ENCODE results near the gene EEFSEC.

The EEFSEC gene

DNA sequence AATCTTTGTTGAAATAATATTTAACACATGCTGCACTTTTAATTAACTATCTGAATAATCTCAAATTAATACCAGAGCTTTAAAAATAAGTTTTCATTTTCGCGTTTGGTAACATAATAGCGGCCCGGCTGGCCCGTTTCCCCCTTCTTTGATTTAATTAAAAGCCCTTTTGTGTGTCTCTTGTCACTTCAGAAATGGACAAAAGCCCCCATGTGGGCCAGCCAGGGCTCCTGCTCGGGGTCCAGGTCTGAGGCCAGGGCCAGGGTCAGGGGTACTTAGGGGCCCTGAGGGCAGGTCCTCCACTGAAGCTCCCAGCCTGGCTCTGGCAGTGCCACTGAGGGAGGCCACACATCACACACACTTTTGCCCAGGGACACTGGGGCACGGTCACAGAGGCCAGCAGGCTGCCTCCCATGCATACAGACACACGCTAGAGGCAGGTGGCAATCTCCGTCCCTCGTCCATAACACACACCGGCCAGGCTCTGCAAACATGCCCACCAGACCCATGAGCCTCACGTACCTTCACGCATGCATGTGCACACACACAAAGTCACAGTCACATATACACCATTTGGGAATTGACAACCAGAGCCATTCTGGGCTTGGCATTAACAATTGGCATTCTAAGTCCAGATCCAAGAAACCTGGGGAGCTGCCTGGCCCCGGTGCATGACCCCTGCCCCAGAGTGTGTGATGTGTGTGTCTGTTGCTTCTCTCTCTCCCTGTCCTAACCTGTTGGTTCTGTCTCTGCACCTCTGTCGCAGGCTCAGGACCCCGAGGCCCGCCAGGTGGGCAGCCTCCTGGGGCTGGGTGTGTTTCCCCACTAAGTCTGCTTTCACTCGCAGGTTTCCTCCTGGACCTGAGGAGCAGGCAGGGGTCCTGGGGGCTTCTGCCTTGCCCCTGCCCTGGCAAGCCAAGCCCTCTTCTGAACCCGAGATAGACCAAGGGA lies 274.9 kb downstream of the EEFSEC start:
- TF ChIP-seq, protein P1, sequence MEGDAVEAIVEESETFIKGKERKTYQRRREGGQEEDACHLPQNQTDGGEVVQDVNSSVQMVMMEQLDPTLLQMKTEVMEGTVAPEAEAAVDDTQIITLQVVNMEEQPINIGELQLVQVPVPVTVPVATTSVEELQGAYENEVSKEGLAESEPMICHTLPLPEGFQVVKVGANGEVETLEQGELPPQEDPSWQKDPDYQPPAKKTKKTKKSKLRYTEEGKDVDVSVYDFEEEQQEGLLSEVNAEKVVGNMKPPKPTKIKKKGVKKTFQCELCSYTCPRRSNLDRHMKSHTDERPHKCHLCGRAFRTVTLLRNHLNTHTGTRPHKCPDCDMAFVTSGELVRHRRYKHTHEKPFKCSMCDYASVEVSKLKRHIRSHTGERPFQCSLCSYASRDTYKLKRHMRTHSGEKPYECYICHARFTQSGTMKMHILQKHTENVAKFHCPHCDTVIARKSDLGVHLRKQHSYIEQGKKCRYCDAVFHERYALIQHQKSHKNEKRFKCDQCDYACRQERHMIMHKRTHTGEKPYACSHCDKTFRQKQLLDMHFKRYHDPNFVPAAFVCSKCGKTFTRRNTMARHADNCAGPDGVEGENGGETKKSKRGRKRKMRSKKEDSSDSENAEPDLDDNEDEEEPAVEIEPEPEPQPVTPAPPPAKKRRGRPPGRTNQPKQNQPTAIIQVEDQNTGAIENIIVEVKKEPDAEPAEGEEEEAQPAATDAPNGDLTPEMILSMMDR (IDR thresholded peaks at IDR 0.05; ENCODE audit: extremely low read depth, missing control alignments), result no peak
- no peak for DNase-seq (ENCODE audit: low spot score)

DNA sequence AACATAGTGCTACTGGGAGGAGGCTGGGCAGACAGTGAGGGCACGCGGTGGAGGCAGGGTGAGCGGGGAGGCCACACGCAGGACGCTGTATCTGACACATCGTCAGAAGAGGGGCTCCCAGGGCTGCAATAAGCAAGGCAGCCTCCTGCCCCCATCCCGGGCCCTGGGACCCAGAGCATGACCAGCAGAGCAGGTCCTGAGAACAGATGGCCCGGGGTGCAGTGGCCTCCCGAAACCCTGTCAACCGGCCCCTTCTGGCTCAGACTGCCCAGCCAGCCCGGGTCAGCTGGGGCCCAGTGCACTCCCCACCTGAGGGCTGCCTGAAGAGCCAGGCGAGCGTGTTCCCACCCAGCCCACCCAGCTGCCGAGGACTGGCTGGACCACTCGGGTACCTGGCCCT lies 276.0 kb downstream of the EEFSEC start:
- DNase-seq (ENCODE audit: low spot score), result no peak
- TF ChIP-seq, protein P1 (IDR thresholded peaks at IDR 0.05; ENCODE audit: extremely low read depth, missing control alignments), result no peak

DNA sequence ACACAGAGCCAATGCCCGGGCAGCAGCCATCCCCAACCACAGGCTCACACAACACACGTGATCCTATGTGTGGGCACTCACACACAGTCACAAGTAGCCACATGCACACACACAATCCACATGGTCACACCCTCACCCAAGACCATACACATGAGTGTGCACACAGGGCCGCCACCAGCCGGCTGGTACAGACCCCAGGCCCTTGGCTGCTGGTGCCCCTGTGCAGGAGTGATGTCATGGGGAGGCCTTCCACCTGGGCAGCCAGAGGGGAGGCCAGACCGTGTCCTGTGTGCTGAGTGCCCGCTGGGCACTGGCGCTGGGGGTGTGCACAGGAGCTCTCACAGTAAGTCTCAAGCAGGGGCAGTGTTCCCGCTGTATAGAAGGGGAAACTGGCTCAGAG lies 276.5 kb downstream of the EEFSEC start:
- DNase-seq (ENCODE audit: low spot score), result no peak
- TF ChIP-seq, protein P1 (IDR thresholded peaks at IDR 0.05; ENCODE audit: extremely low read depth, missing control alignments), result no peak

DNA sequence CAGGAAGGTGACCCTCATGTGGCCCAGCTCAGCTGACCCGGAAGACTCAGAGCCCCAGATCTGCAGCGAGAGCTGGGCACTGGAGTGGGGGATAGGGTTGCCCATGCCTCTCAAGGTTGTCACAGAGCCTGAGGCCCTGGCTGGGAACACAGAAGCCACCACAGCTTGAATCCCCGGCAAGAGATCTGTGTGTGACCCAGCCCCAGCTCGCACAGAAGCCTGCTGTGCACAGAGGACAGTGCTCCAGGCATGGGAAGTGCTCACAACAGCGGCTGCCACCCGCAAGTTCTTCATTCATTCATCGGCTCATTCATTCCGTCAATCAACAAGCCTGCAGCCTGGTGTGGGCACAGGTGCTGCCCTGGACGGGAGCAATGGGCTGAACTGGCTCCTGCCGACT lies 277.0 kb downstream of the EEFSEC start:
- TF ChIP-seq, protein P1 (IDR thresholded peaks at IDR 0.05; ENCODE audit: extremely low read depth, missing control alignments), result no peak
- DNase-seq (ENCODE audit: low spot score), result no peak

DNA sequence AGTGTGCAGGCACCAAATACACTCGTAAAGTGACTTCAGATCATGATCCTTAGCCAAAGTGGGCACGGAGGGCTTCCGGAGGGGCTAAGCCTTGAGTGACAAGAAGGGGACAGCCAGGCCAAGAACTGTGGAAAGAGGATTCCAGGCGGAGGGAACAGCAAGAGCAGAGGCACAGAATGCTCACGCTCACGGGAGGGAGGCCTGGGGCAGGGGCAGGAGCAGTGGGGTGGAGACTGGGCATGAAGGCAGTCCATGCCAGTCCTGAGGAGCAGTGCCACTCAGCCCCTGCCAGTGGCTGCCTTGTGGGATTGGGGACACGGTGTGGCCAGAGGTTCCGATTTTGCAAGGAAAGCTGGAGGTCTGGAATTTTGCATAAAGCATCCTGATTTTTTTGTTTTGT lies 277.4 kb downstream of the EEFSEC start:
- TF ChIP-seq, protein P1 (IDR thresholded peaks at IDR 0.05; ENCODE audit: extremely low read depth, missing control alignments), result no peak
- no peak for DNase-seq (ENCODE audit: low spot score)

DNA sequence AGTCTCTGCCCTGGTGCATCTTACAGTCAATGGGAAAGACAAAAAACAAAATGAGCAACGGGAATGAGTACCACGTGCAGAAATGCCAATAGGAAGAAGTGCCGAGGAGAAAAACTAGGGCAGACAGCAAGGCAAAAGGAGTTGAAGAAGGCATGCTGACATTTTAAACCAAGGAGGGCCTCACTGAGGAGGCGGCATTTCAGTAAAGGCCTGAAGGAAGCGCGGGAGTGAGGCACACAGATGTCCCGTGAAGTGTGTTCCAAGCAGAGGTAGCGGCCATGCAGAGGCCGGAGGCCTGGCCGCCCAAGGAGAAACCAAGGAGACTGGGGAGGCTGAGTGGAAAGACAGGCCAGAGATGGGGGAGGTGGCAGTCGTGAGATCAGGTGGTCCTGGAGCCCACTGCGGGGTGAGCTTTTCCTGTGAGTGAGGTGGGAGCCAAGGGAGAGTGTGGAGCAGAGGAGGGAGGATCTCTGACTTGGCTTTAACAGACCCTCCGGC lies 278.6 kb downstream of the EEFSEC start:
- no peak for DNase-seq (ENCODE audit: low spot score)
- TF ChIP-seq, protein P1 (IDR thresholded peaks at IDR 0.05; ENCODE audit: extremely low read depth, missing control alignments), result no peak

DNA sequence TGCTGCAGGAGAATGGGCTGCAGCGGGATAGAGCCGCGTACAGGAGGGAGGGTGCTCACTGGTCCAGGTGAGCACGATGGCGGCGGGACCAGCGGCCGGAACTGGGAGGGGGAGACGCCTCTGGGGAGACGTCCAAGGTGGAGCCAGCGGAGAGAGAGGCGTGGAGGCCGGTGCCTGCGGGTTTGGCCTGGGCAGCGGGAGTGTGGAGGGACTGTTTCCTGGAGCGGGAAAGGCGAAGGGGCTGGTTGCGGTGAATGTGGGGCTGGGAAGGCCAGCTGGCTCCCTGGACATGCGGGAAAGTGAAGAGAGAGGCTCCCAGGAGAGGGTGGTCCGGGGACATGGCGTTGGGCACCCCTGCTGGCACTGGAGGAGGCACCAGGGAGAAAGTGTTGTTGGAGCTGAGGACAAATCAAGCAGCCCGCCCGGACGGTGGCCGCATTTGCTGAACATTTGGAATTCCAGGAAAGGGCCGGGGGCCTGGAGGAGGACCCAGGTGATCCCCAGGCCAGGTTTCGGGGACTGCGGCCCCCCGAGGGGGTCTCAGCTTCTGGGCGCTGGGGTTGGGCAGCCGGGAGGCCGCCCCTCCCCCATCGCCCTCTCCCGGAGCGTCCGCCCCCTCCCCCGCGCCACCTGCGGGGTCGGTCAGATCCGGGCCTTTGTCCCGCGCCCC lies 279.2 kb downstream of the EEFSEC start:
- TF ChIP-seq, protein P1 (IDR thresholded peaks at IDR 0.05; ENCODE audit: extremely low read depth, missing control alignments), result no peak
- DNase-seq (ENCODE audit: low spot score), result no peak

All from GM20000 (cell line).